Measurements from ENCODE around the gene ABR.
"Not testable (repeated sequence)": the region's sequence is repeated elsewhere in the genome, so short reads cannot be mapped to it uniquely, and the experiment has no call there.

The ABR gene

GRCh38 chr17:1202291-1202690 is 22.5 kb upstream of the ABR start:
- H2AFZ ChIP-seq (ENCODE audit: low read depth, low read length) = no peak overlapping the region
- no peak overlapping the region for H2BK12ac ChIP-seq (ENCODE audit: low read length in 2 of 2)
- no peaks in the 10 kb centered on the region for H3K36me3 ChIP-seq (ENCODE audit: control insufficient read depth in 1 of 2, insufficient read depth in 2 of 2, low read depth in 1 of 2, low read length in 2 of 2)
- H3K27me3 ChIP-seq (ENCODE audit: control insufficient read depth in 1 of 2, insufficient read depth in 1 of 2, low read length in 2 of 2) = no peaks in the 10 kb centered on the region
- no peak for DNase-seq
- H3K4me1 ChIP-seq (ENCODE audit: control insufficient read depth, insufficient read depth, low read depth, low read length) = peaks cover 15% of the 10 kb centered on the region
- no peak overlapping the region for H3K27ac ChIP-seq (ENCODE audit: low read length, poor library complexity, severe bottlenecking)
- H3K4me2 ChIP-seq (ENCODE audit: low read length, poor library complexity, severe bottlenecking) = no peak overlapping the region
- H2AK5ac ChIP-seq (ENCODE audit: low read length, severe bottlenecking) = no peak overlapping the region
- H4K8ac ChIP-seq (ENCODE audit: low read length) = no peak overlapping the region
- 99% methylated on average over 5 of the region's 5 CpGs for WGBS
- H3K9ac ChIP-seq (ENCODE audit: low read length) = no peak overlapping the region
- H3K14ac ChIP-seq (ENCODE audit: low read length in 2 of 2) = no peak overlapping the region
- no peak overlapping the region for H4K91ac ChIP-seq (ENCODE audit: low read length)
- no peak overlapping the region for H3K18ac ChIP-seq (ENCODE audit: low read depth in 1 of 2, low read length in 2 of 2)
- no peak overlapping the region for H3K23ac ChIP-seq (ENCODE audit: low read length in 2 of 2)
- no peak overlapping the region for H3K4ac ChIP-seq (ENCODE audit: low read depth in 1 of 2, low read length in 2 of 2)
- H2BK120ac ChIP-seq (ENCODE audit: low read depth, low read length) = no peak overlapping the region
- no peaks in the 10 kb centered on the region for H3K79me1 ChIP-seq (replicated peaks; ENCODE audit: low read length, poor library complexity, severe bottlenecking)
- H3K9me3 ChIP-seq (ENCODE audit: control insufficient read depth, low read length) = no peaks in the 10 kb centered on the region
- H3K4me3 ChIP-seq (ENCODE audit: insufficient read depth in 1 of 2, low read depth in 1 of 2, low read length in 2 of 2) = no peak overlapping the region
- H2BK15ac ChIP-seq (ENCODE audit: low read depth, poor library complexity, severe bottlenecking) = no peak overlapping the region
- no peak overlapping the region for H2BK5ac ChIP-seq (ENCODE audit: low read depth, low read length, poor library complexity, severe bottlenecking)

GRCh38 chr17:1201132-1201702 is 21.4 kb upstream of the ABR start:
- no peaks in the 10 kb centered on the region for H3K79me1 ChIP-seq (replicated peaks; ENCODE audit: low read length, poor library complexity, severe bottlenecking)
- no peak overlapping the region for H2AFZ ChIP-seq (ENCODE audit: low read depth, low read length)
- H3K9ac ChIP-seq (ENCODE audit: low read length) = no peak overlapping the region
- H2BK12ac ChIP-seq (ENCODE audit: low read length in 2 of 2) = no peak overlapping the region
- H3K4me2 ChIP-seq (ENCODE audit: low read length, poor library complexity, severe bottlenecking) = no peak overlapping the region
- H3K14ac ChIP-seq (ENCODE audit: low read length in 2 of 2) = no peak overlapping the region
- H3K4me3 ChIP-seq (ENCODE audit: insufficient read depth in 1 of 2, low read depth in 1 of 2, low read length in 2 of 2) = no peak overlapping the region
- H2BK15ac ChIP-seq (ENCODE audit: low read depth, poor library complexity, severe bottlenecking) = no peak overlapping the region
- no peak for DNase-seq
- WGBS = 91% methylated on average over 25 of the region's 25 CpGs
- no peaks in the 10 kb centered on the region for H3K9me3 ChIP-seq (ENCODE audit: control insufficient read depth, low read length)
- H3K27ac ChIP-seq (ENCODE audit: low read length, poor library complexity, severe bottlenecking) = no peak overlapping the region
- no peaks in the 10 kb centered on the region for H3K27me3 ChIP-seq (ENCODE audit: control insufficient read depth in 1 of 2, insufficient read depth in 1 of 2, low read length in 2 of 2)
- H3K18ac ChIP-seq (ENCODE audit: low read depth in 1 of 2, low read length in 2 of 2) = no peak overlapping the region
- H2AK5ac ChIP-seq (ENCODE audit: low read length, severe bottlenecking) = no peak overlapping the region
- H3K23ac ChIP-seq (ENCODE audit: low read length in 2 of 2) = no peak overlapping the region
- H2BK5ac ChIP-seq (ENCODE audit: low read depth, low read length, poor library complexity, severe bottlenecking) = no peak overlapping the region
- H4K91ac ChIP-seq (ENCODE audit: low read length) = no peak overlapping the region
- H3K4me1 ChIP-seq (ENCODE audit: control insufficient read depth, insufficient read depth, low read depth, low read length) = peaks cover 20% of the 10 kb centered on the region
- H4K8ac ChIP-seq (ENCODE audit: low read length) = no peak overlapping the region
- no peaks in the 10 kb centered on the region for H3K36me3 ChIP-seq (ENCODE audit: control insufficient read depth in 1 of 2, insufficient read depth in 2 of 2, low read depth in 1 of 2, low read length in 2 of 2)
- H3K4ac ChIP-seq (ENCODE audit: low read depth in 1 of 2, low read length in 2 of 2) = no peak overlapping the region
- H2BK120ac ChIP-seq (ENCODE audit: low read depth, low read length) = no peak overlapping the region

GRCh38 chr17:1199271-1199743 is 19.5 kb upstream of the ABR start:
- H3K4me2 ChIP-seq (ENCODE audit: low read length, poor library complexity, severe bottlenecking); H4K8ac ChIP-seq (ENCODE audit: low read length); H3K23ac ChIP-seq (ENCODE audit: low read length in 2 of 2); H2BK15ac ChIP-seq (ENCODE audit: low read depth, poor library complexity, severe bottlenecking); H2BK120ac ChIP-seq (ENCODE audit: low read depth, low read length); DNase-seq; H2AFZ ChIP-seq (ENCODE audit: low read depth, low read length); H3K4me3 ChIP-seq (ENCODE audit: insufficient read depth in 1 of 2, low read depth in 1 of 2, low read length in 2 of 2); H3K9ac ChIP-seq (ENCODE audit: low read length); H4K91ac ChIP-seq (ENCODE audit: low read length); H2AK5ac ChIP-seq (ENCODE audit: low read length, severe bottlenecking); H3K27me3 ChIP-seq (ENCODE audit: control insufficient read depth in 1 of 2, insufficient read depth in 1 of 2, low read length in 2 of 2); H3K27ac ChIP-seq (ENCODE audit: low read length, poor library complexity, severe bottlenecking); H3K36me3 ChIP-seq (ENCODE audit: control insufficient read depth in 1 of 2, insufficient read depth in 2 of 2, low read depth in 1 of 2, low read length in 2 of 2); H2BK5ac ChIP-seq (ENCODE audit: low read depth, low read length, poor library complexity, severe bottlenecking); H3K79me1 ChIP-seq (replicated peaks; ENCODE audit: low read length, poor library complexity, severe bottlenecking); H3K14ac ChIP-seq (ENCODE audit: low read length in 2 of 2); H3K4ac ChIP-seq (ENCODE audit: low read depth in 1 of 2, low read length in 2 of 2); H3K18ac ChIP-seq (ENCODE audit: low read depth in 1 of 2, low read length in 2 of 2); H3K9me3 ChIP-seq (ENCODE audit: control insufficient read depth, low read length): not testable (repeated sequence)
- 89% methylated on average over 10 of the region's 10 CpGs for WGBS
- Histone ChIP-seq H3K4me1 (ENCODE audit: control insufficient read depth, insufficient read depth, low read depth, low read length) (peaks cover 20% of the 10 kb centered on the region), H2BK12ac (ENCODE audit: low read length in 2 of 2) (peak overlapping the region in 1 of 2 experiments; percentile 31)

DNA sequence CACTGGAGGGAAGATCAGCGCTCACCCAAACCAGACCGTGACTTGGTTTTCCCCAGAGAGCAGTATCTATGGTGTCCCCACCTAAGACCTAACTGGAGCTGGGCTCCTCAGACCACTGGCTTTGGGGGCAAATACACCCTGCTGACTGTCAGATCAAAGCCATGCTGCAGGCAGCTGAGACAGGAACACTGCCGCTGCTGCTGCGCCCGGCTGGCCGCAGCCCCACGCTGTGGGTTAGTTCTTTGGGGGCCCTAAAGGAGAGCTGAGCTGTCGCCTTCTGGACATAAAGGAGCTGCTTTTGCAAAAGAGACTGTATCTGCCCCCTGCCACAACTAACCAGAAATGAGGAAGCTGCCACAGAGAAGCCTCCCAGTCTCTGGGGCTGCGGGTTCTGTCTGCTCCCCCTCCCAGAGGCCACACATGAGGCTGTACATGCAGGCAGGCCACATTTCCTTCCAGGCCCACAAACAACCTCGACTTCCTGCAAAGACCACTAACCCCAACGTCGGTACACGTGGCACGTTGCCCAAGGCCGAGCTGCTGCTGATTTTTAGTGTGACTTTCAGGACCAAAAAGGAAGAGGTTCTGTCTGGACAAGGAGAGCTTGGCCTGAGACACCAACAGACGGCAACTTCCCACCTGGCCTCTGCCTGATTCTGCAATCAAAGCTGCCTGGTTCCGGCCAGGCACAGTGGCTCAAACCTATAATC is 18.2 kb upstream of the ABR start:
- Histone ChIP-seq H2BK12ac (ENCODE audit: low read length in 2 of 2) (peak overlapping the region; percentile 62 to 92), H2BK120ac (ENCODE audit: low read depth, low read length) (no peak overlapping the region), H3K4ac (ENCODE audit: low read depth in 1 of 2, low read length in 2 of 2) (peak overlapping the region in 1 of 2 experiments; percentile 59), H2AFZ (ENCODE audit: low read depth, low read length) (no peak overlapping the region), H2BK5ac (ENCODE audit: low read depth, low read length, poor library complexity, severe bottlenecking) (no peak overlapping the region), H3K9me3 (ENCODE audit: control insufficient read depth, low read length) (no peaks in the 10 kb centered on the region), H3K4me1 (ENCODE audit: control insufficient read depth, insufficient read depth, low read depth, low read length) (peaks cover 14% of the 10 kb centered on the region), H3K23ac (ENCODE audit: low read length in 2 of 2) (peak overlapping the region in 1 of 2 experiments; percentile 56), H3K4me2 (ENCODE audit: low read length, poor library complexity, severe bottlenecking) (no peak overlapping the region), H3K27ac (ENCODE audit: low read length, poor library complexity, severe bottlenecking) (no peak overlapping the region), H3K18ac (ENCODE audit: low read depth in 1 of 2, low read length in 2 of 2) (peak overlapping the region; percentile 81 to 90), H3K79me1 (replicated peaks; ENCODE audit: low read length, poor library complexity, severe bottlenecking) (no peaks in the 10 kb centered on the region), H3K9ac (ENCODE audit: low read length) (peak overlapping the region; percentile 70), H3K27me3 (ENCODE audit: control insufficient read depth in 1 of 2, insufficient read depth in 1 of 2, low read length in 2 of 2) (no peaks in the 10 kb centered on the region), H4K8ac (ENCODE audit: low read length) (peak overlapping the region; percentile 73), H3K4me3 (ENCODE audit: insufficient read depth in 1 of 2, low read depth in 1 of 2, low read length in 2 of 2) (no peak overlapping the region), H2BK15ac (ENCODE audit: low read depth, poor library complexity, severe bottlenecking) (peak overlapping the region; percentile 29), H3K36me3 (ENCODE audit: control insufficient read depth in 1 of 2, insufficient read depth in 2 of 2, low read depth in 1 of 2, low read length in 2 of 2) (no peaks in the 10 kb centered on the region), H3K14ac (ENCODE audit: low read length in 2 of 2) (no peak overlapping the region), H2AK5ac (ENCODE audit: low read length, severe bottlenecking) (peak overlapping the region; percentile 19), H4K91ac (ENCODE audit: low read length) (peak overlapping the region; percentile 93)
- WGBS = 63% methylated on average over 17 of the region's 17 CpGs
- DNase-seq = peak; percentile 66
